Stimulated activated CD8-positive, alpha-beta memory T cell treated with anti-CD3 and anti-CD28 coated beads, Interleukin-2, amount 100 ng/mL, for 48 hours (primary cell): ENCODE data around the gene THSD7A.

Experiments used
- DNase-seq, 2 donors: peaks; one replicate each; pipeline ENCODE4 v3.0.0-alpha.2; 2020; ENCODE audit warnings: low read depth in 2 of 2

Gene THSD7A

DNA sequence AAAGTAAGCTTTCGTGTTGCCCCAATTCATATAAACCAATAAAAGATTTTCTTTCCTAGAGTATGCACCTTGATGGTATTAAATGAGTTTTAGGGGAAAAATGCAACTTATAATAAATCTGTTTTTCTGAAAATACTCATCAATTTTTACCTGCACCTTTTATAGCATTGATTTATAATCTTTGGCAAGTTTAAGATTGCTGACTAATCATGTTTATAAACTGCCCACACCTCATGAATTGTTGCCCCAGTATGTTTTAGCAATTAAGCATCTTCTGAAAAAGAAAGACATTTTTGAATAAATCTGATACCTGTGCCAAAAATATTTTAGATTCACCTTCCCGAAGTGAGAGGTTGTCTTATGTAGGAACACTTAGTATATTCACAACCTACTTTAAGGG, 420.0 kb downstream of the THSD7A start:
- DNase-seq: no peak

- DNase-seq: no peak
Observed at GRCh38 chr7:11410656-11411644, 421.0 kb downstream of the THSD7A start.

- DNase-seq: no peak
Observed at GRCh38 chr7:11404355-11404754, 427.6 kb downstream of the THSD7A start.

DNA sequence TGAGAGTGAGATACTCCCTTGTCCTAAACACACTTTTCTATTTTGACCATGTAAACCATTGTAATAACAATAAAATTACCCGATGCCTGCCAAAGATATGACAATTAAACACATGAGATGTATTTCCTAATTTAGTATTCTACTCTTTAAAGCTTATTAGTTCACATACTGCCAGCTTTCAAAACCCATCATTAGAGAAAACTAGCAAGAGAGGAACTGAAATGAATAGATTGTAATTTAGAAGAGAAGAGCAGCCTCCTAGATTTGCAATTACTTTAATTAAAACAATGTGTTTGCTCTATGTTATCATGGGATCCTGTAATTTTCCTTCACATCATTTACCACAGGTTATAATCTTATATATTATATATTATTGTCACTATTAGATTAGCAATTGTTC, 428.2 kb downstream of the THSD7A start:
- no peak for DNase-seq

DNA sequence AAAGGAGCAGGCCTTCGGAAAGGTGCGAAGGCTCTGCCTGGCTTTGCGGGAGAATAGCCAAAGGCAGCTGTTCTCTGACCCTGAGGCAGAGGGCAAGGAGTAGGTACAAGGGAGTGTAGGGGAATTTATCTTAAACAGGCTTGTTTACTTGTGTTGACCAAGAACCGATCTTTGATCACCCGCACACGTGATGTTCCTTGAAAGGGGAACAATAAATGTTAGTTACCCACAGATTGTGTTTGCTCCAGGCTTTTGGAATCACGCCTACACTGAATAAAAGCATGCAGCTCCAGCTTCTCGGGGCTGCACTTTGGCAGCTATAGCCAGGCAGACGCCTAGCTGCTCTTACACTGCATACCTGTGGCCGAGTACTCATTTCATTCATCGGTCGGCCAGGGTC, 437.6 kb downstream of the THSD7A start:
- DNase-seq: no peak

DNA sequence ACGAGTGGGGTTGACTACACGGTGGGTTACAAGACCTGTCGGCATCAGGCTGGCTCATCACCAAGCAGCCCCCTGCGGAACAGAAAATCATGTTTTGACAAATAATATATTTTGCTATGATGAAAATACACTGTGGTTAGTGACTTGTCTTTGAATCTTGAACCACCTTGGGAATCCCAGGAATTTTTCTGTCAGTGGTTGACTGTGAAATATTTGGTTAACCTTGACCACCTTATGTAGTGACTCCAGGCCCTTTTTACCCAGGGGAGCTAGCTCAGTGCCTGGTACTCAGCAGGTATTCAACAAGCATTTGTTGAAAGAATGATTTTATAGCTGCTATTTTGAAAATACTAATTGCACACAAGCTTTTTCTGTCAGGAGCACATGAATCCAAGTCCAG, 452.4 kb downstream of the THSD7A start:
- no peak for DNase-seq

- DNase-seq: no peak
Observed at GRCh38 chr7:11376529-11376928, 455.5 kb downstream of the THSD7A start.

DNA sequence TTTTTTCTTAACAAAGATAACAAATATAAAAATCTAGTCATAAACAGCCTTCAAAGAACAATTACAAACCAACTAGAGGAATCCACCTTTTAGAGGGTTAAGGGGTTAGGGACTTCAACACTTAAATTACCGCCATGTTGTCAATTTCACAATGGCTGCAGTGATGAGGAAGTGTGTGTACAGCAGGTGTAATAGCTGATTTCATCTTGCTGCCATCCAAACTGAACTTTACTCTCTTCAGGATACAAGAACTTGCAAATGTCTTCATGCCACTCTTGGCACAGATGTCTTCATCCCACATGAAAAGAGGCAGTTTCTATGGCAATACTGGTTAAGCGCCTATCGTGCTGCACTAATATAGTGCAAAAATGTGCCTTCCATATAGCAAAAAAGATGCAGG, 457.4 kb downstream of the THSD7A start:
- no peak for DNase-seq

- no peak for DNase-seq
Observed at GRCh38 chr7:11373546-11374142, 458.4 kb downstream of the THSD7A start.

DNA sequence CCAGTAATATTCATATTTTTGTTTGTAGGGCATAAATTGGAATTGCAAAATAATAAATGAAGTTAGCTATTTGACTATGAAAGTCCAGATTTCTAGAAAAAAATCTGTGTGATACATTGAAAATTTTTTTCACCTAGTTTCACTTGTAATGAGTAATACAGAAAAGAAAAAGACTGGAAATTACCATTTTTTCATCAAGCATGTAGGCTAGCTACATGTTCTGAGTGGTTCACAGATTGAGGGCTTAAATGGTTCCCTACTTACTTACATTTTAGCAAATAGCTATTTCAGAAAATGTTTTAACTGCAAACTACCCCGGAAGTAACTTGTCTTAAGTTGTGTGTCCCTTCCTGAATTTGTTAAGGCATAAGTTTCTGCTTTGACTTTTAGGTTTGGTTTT, 462.3 kb downstream of the THSD7A start:
- no peak for DNase-seq

GRCh38 chr7:11366118-11366517, 465.9 kb downstream of the THSD7A start:
- DNase-seq: no peak

DNA sequence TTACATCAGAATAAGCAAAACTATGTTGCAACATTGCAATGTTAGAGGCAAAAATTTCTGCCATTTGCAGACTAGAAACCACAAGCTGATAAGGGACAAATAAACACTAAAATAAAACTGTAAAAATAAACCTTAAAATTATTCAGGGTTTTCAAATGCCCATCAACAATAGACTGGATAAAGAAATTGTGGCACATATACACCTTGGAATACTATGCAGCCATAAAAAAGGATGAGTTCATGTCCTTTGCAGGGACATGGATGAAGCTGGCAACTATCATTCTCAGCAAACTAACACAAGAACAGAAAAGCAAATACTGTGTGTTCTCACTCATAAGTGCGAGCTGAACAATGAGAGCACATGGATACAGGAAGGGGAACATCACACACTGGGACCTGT, 473.4 kb downstream of the THSD7A start:
- DNase-seq: no peak

- DNase-seq: no peak
Observed at GRCh38 chr7:11355399-11356005, 476.5 kb downstream of the THSD7A start.

DNA sequence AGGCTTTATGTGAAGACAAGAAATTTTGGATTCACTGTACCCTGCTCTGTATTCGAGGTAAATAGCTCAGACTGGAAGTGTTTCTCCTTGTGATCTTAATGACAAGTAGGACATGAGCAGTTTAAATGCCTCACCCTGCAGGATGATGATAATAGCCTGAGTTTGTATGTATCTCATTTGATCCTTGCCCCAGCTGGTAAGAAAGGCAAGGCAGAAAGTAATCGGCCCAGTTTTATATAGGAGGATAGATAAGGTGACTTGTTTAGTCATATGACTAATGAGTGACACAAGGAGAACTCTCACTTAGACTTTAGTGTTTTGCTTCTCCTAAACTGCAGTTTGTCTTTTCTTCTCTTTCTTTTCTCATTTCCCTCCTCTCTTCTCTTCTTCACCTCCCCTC, 485.7 kb downstream of the THSD7A start:
- no peak for DNase-seq

- no peak for DNase-seq
Observed at GRCh38 chr7:11345621-11346020, 486.4 kb downstream of the THSD7A start.

DNA sequence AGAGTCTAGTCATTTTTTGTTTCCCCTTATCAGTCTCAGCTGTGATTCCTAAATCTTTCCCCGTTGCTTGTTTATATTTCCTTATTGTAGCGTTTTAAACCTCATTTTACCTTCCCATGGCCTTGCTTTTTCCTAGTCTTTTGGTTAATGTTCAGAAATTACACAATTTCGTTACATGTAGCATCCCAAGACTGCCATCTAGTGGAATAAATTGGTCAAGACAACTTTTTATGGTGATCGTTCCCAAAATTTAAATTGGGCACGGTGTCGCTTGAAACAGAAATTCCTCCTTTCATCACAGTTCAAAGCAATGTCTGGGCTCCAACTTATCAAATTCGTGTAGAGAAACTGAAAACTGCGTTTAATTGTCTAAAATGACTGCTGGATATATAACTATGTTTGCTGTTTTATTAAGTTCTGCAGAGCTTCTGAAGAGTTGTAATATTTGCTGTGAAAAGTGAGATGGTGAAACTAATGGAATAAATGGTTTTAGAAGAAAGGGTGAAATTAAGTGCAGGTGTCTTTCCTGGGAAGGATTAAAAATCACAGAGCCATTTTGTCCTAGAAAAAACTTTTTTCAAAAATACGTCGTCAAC, 488.1 kb downstream of the THSD7A start:
- DNase-seq: no peak

DNA sequence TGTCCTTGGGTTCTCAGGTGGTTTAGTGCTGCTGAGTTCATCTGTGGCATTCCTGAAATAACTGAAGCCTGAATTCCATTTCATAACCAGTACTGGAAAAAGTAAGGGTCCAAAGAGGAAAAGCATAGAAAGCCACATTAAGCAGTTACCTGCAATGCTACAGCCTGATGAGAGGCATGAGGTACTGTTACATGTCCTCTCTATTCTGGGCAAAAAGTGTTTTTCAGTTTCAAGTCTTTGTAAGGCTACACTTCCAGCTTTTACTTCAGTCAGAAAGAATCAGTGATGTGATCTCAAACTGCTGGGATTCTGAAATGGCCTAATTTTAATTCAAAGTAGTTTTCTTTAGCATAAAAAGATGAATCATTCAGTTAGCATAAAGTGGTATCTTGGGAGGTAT, 488.9 kb downstream of the THSD7A start:
- DNase-seq: no peak

DNA sequence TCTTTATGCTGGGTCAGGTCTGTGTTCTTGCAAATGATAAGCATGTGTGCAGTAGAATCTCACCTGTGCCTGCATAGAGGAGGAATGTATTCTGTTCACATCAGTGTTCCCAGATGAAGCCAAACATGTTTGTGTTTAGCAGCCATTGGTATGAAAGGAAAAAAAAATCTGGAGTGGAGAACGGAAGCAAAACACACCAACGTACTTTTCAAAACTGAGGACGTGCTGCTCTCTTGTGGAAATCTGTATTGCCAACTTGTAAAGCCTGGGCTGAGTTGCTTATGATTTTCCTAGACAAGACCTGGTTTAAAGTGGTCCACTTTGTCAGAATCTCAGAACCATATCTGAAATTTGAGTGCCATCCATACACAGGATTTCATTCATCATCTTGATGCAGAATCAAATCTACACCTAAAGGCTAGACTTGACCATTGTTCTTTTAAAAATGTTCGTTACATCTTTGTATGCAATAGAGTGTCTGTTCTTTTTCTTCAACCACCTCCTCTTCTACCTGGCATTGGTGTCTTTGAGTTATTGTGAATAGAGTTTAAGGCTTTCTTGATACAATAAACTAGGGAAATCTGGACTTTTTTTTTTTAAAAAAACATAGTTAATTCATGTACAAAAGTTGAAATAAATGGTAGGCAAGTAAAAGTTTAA, 490.6 kb downstream of the THSD7A start:
- no peak for DNase-seq

GRCh38 chr7:11336432-11336831, 495.6 kb downstream of the THSD7A start:
- no peak for DNase-seq

GRCh38 chr7:11335947-11336346, 496.1 kb downstream of the THSD7A start:
- no peak for DNase-seq

DNA sequence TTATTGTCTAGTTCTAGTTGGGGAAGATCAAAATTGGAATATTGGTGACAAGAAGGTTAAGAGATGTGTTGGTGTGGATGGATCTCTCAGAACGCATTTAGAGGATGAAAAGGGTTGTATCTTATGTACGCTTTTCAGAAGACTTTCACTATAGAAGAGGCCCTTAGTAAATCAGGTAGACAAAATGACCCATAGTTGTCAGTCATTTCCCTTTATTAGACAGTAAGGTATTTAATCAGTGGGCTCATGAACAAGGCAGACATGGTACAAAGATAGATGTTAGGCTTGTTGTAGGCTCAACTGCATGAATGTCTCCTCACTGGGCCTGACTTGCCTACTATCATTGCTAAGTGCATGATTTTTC, 499.2 kb downstream of the THSD7A start:
- no peak for DNase-seq
